NCI-H510A treated with DMSO at 0.1 percent for 48 hours (cell line): ENCODE measurements around the gene TMEM232.
"Not testable (repeated sequence)": the region's sequence is repeated elsewhere in the genome, so short reads cannot be mapped to it uniquely, and the experiment has no call there.

Experiments
- DNase-seq: peaks from one replicate; lab custom pipeline; 2025; lab: John Stamatoyannopoulos, UW

TMEM232 gene

GRCh38 chr5:110707260-110707844 lies 19.1 kb downstream of the TMEM232 start:
- no peak for DNase-seq

- DNase-seq: no peak
Observed at GRCh38 chr5:110705349-110705748, 21.1 kb downstream of the TMEM232 start.

- no peak for DNase-seq
Observed at GRCh38 chr5:110703481-110703880, 23.0 kb downstream of the TMEM232 start.

- no peak for DNase-seq
Observed at GRCh38 chr5:110702704-110703103, 23.8 kb downstream of the TMEM232 start.

GRCh38 chr5:110702300-110702699 lies 24.2 kb downstream of the TMEM232 start:
- DNase-seq: no peak

GRCh38 chr5:110692669-110693068 lies 33.8 kb downstream of the TMEM232 start:
- DNase-seq: not testable (repeated sequence)

- not testable (repeated sequence) for DNase-seq
Observed at GRCh38 chr5:110690587-110690986, 35.9 kb downstream of the TMEM232 start.

- no peak for DNase-seq
Observed at GRCh38 chr5:110687485-110687884, 39.0 kb downstream of the TMEM232 start.

GRCh38 chr5:110686270-110686669 lies 40.2 kb downstream of the TMEM232 start:
- DNase-seq: no peak

GRCh38 chr5:110681953-110682352 lies 44.5 kb downstream of the TMEM232 start:
- DNase-seq: no peak

GRCh38 chr5:110681109-110681508 lies 45.4 kb downstream of the TMEM232 start:
- DNase-seq: no peak

GRCh38 chr5:110676554-110676953 lies 49.9 kb downstream of the TMEM232 start:
- not testable (repeated sequence) for DNase-seq

- no peak for DNase-seq
Observed at GRCh38 chr5:110665184-110665726, 61.2 kb downstream of the TMEM232 start.

GRCh38 chr5:110663525-110663924 lies 62.9 kb downstream of the TMEM232 start:
- DNase-seq: no peak

GRCh38 chr5:110658006-110658405 lies 68.5 kb downstream of the TMEM232 start:
- no peak for DNase-seq

- DNase-seq: no peak
Observed at GRCh38 chr5:110653231-110653970, 73.1 kb downstream of the TMEM232 start.

GRCh38 chr5:110651507-110651906 lies 75.0 kb downstream of the TMEM232 start:
- no peak for DNase-seq

- no peak for DNase-seq
Observed at GRCh38 chr5:110644357-110644756, 82.1 kb downstream of the TMEM232 start.

- no peak for DNase-seq
Observed at GRCh38 chr5:110638970-110639902, 87.2 kb downstream of the TMEM232 start.

- DNase-seq: no peak
Observed at GRCh38 chr5:110634475-110634874, 92.0 kb downstream of the TMEM232 start.

GRCh38 chr5:110631236-110631635 lies 95.2 kb downstream of the TMEM232 start:
- no peak for DNase-seq

- DNase-seq: no peak
Observed at GRCh38 chr5:110630350-110630749, 96.1 kb downstream of the TMEM232 start.
